ENCODE results near the gene APOA4. TPM values are rescaled to one million over a fixed set of nuclear protein-coding genes. Genes with fewer than 3 reads are reported as not detected.
A peak's percentile ranks its signal among the peaks of the same experiment; 100 is the strongest.

Gene APOA4
- total and polyA plus RNA-seq, 2 of the 13 experiments (the other 11 are each of a cell fraction or from before 2014, with no cell fraction given) = 3.8 to 7.2 TPM

DNA sequence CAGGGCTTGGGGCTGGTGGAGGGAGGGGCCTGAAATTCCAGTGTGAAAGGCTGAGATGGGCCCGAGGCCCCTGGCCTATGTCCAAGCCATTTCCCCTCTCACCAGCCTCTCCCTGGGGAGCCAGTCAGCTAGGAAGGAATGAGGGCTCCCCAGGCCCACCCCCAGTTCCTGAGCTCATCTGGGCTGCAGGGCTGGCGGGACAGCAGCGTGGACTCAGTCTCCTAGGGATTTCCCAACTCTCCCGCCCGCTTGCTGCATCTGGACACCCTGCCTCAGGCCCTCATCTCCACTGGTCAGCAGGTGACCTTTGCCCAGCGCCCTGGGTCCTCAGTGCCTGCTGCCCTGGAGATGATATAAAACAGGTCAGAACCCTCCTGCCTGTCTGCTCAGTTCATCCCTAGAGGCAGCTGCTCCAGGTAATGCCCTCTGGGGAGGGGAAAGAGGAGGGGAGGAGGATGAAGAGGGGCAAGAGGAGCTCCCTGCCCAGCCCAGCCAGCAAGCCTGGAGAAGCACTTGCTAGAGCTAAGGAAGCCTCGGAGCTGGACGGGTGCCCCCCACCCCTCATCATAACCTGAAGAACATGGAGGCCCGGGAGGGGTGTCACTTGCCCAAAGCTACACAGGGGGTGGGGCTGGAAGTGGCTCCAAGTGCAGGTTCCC lies 6.5 kb upstream of the APOA4 start, which contains the start of gene APOC3 (continued):
- TF ChIP-seq, protein P1, sequence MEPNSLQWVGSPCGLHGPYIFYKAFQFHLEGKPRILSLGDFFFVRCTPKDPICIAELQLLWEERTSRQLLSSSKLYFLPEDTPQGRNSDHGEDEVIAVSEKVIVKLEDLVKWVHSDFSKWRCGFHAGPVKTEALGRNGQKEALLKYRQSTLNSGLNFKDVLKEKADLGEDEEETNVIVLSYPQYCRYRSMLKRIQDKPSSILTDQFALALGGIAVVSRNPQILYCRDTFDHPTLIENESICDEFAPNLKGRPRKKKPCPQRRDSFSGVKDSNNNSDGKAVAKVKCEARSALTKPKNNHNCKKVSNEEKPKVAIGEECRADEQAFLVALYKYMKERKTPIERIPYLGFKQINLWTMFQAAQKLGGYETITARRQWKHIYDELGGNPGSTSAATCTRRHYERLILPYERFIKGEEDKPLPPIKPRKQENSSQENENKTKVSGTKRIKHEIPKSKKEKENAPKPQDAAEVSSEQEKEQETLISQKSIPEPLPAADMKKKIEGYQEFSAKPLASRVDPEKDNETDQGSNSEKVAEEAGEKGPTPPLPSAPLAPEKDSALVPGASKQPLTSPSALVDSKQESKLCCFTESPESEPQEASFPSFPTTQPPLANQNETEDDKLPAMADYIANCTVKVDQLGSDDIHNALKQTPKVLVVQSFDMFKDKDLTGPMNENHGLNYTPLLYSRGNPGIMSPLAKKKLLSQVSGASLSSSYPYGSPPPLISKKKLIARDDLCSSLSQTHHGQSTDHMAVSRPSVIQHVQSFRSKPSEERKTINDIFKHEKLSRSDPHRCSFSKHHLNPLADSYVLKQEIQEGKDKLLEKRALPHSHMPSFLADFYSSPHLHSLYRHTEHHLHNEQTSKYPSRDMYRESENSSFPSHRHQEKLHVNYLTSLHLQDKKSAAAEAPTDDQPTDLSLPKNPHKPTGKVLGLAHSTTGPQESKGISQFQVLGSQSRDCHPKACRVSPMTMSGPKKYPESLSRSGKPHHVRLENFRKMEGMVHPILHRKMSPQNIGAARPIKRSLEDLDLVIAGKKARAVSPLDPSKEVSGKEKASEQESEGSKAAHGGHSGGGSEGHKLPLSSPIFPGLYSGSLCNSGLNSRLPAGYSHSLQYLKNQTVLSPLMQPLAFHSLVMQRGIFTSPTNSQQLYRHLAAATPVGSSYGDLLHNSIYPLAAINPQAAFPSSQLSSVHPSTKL (CRISPR knock-in tag; IDR thresholded peaks at IDR 0.05) = peak; percentile 67; the same call in 1 of the 2 replicates
- TF ChIP-seq, protein P2, sequence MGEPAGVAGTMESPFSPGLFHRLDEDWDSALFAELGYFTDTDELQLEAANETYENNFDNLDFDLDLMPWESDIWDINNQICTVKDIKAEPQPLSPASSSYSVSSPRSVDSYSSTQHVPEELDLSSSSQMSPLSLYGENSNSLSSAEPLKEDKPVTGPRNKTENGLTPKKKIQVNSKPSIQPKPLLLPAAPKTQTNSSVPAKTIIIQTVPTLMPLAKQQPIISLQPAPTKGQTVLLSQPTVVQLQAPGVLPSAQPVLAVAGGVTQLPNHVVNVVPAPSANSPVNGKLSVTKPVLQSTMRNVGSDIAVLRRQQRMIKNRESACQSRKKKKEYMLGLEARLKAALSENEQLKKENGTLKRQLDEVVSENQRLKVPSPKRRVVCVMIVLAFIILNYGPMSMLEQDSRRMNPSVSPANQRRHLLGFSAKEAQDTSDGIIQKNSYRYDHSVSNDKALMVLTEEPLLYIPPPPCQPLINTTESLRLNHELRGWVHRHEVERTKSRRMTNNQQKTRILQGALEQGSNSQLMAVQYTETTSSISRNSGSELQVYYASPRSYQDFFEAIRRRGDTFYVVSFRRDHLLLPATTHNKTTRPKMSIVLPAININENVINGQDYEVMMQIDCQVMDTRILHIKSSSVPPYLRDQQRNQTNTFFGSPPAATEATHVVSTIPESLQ (CRISPR knock-in tag; conservative IDR thresholded peaks at IDR 0.05) = no peak
- TF ChIP-seq SSRP1 (CRISPR knock-in tag; IDR thresholded peaks at IDR 0.05) (no peak), RXRA (CRISPR knock-in tag; IDR thresholded peaks at IDR 0.05) (peak; percentile 89), ZBTB20 (CRISPR knock-in tag; IDR thresholded peaks at IDR 0.05; ENCODE audit: borderline replicate concordance, low read depth) (peak; percentile 73; the same call in 1 of the 2 replicates), MTA1 (CRISPR knock-in tag; IDR thresholded peaks at IDR 0.05; ENCODE audit: borderline replicate concordance) (peak; percentile 50; the same call in 1 of the 2 replicates), STAT5B (CRISPR knock-in tag; IDR thresholded peaks at IDR 0.05) (no peak), ZFP1 (CRISPR knock-in tag; IDR thresholded peaks at IDR 0.05) (0 out of 2 replicates have a peak, but pooled peaks have one; percentile 13), USF2 (IDR thresholded peaks at IDR 0.05; ENCODE audit: low read depth, low read length) (no peak), USF2 (CRISPR knock-in tag; IDR thresholded peaks at IDR 0.05; ENCODE audit: borderline replicate concordance) (0 out of 2 replicates have a peak, but pooled peaks have one; percentile 34), TBP (CRISPR knock-in tag; IDR thresholded peaks at IDR 0.05) (no peak), MXI1 (IDR thresholded peaks at IDR 0.05; ENCODE audit: borderline replicate concordance, low read depth, low read length) (no peak), ZNF691 (CRISPR knock-in tag; IDR thresholded peaks at IDR 0.05; ENCODE audit: borderline replicate concordance, low read depth) (no peak; the same call in 1 of the 2 replicates), GTF2F1 (IDR thresholded peaks at IDR 0.05; ENCODE audit: low read length) (no peak), NFYB (CRISPR knock-in tag; IDR thresholded peaks at IDR 0.05) (no peak), XBP1 (CRISPR knock-in tag; IDR thresholded peaks at IDR 0.05) (no peak), MZF1 (CRISPR knock-in tag; IDR thresholded peaks at IDR 0.05; ENCODE audit: borderline replicate concordance) (no peak), NFE2L2 (IDR thresholded peaks at IDR 0.05; ENCODE audit: low read length) (no peak), FIP1L1 (IDR thresholded peaks at IDR 0.05; ENCODE audit: borderline replicate concordance, insufficient read depth, low read depth, low read length) (no peak), ZSCAN31 (CRISPR knock-in tag; IDR thresholded peaks at IDR 0.05; ENCODE audit: low read depth) (no peak; the same call in 1 of the 2 replicates), AGO2 (optimal IDR thresholded peaks at IDR 0.05; ENCODE audit: low read depth, low read length) (peak; percentile 58), PCBP2 (optimal IDR thresholded peaks at IDR 0.05; ENCODE audit: low read depth, low read length, poor library complexity, severe bottlenecking) (no peak)

Data from HepG2 (cell line).